PFSK-1 (cell line): ENCODE data around the gene JKAMP.

ENCODE experiments used
- FOXP2 ChIP-seq: optimal IDR thresholded peaks from 2 replicates; pipeline ENCODE3; 2011; ENCODE audit warnings: borderline replicate concordance, control low read depth, inconsistent platforms; ENCODE audit not compliant: insufficient read depth; ENCODE audit errors: extremely low read length, extremely low read depth
- POLR2AphosphoS5 ChIP-seq: IDR thresholded peaks from 2 replicates; pipeline ENCODE4 v1.6.1; 2012; ENCODE audit warnings: low read depth, mild to moderate bottlenecking, control low read depth, low read length, moderate library complexity
- REST ChIP-seq, 2 experiments: IDR thresholded peaks; 2 replicates each; pipeline versions ENCODE4 v1.6.1 to v1.8.0; 2011 to 2012; ENCODE audit warnings: low read depth in 2 of 2, low read length in 2 of 2, control low read depth in 1 of 2, inconsistent platforms in 1 of 2, mild to moderate bottlenecking in 1 of 2, moderate library complexity in 1 of 2; ENCODE audit not compliant: insufficient read depth in 1 of 2
- TAF1 ChIP-seq: IDR thresholded peaks from 2 replicates; pipeline ENCODE4 v1.6.1; 2012; ENCODE audit warnings: low read length, control low read depth, borderline replicate concordance; ENCODE audit not compliant: insufficient read depth

GRCh38 chr14:59529189-59529588 lies 44.9 kb downstream of the JKAMP start:
- no peak for TF ChIP-seq TAF1
- no peak for TF ChIP-seq REST (IDR thresholded peaks at IDR 0.05; ENCODE audit: insufficient read depth in 1 of 2, low read depth in 2 of 2, low read length in 2 of 2)
- no peak for TF ChIP-seq FOXP2
- TF ChIP-seq POLR2AphosphoS5, result no peak
